Astrocyte (in vitro differentiated cells and primary cell): ENCODE measurements around the gene PLCL1. TPM values are rescaled to one million over a fixed set of nuclear protein-coding genes. Genes with fewer than 3 reads are reported as not detected.

Experiments
- DNase-seq: peaks from one replicate; pipeline ENCODE4 v3.0.0-alpha.2; 2010; ENCODE audit warnings: low read depth
- FAIRE-seq: peaks from 2 replicates; lab custom pipeline; 2011; peaks lifted over from hg19 to GRCh38; lab: Jason Lieb, UNC
- H2AFZ ChIP-seq: 2 replicates; pipeline ENCODE4 v1.6.0; 2012; ENCODE audit warnings: low read depth, low read length, inconsistent platforms
- H3K27ac ChIP-seq: 2 replicates; pipeline ENCODE4 v1.5.1; 2011; ENCODE audit warnings: low read depth, low read length, inconsistent platforms
- H3K27me3 ChIP-seq: 2 replicates; pipeline ENCODE4 v1.6.0; 2011; ENCODE audit warnings: low read length, inconsistent platforms; ENCODE audit not compliant: insufficient read depth
- H3K36me3 ChIP-seq: 2 replicates; pipeline ENCODE4 v1.5.1; 2011; ENCODE audit warnings: low read length, inconsistent platforms; ENCODE audit not compliant: insufficient read depth
- H3K4me1 ChIP-seq: 2 replicates; pipeline ENCODE4 v1.5.1; 2011; ENCODE audit warnings: low read length, inconsistent platforms; ENCODE audit not compliant: insufficient read depth
- H3K4me2 ChIP-seq: 2 replicates; pipeline ENCODE4 v1.6.0; 2012; ENCODE audit warnings: low read length, inconsistent platforms
- H3K4me3 ChIP-seq: 2 replicates; pipeline ENCODE4 v1.5.1; 2011; ENCODE audit warnings: low read depth, mild to moderate bottlenecking, low read length, inconsistent platforms; ENCODE audit not compliant: insufficient read depth
- H3K79me2 ChIP-seq: 2 replicates; pipeline ENCODE4 v1.6.0; 2012; ENCODE audit warnings: mild to moderate bottlenecking, low read length, inconsistent platforms; ENCODE audit not compliant: insufficient read depth
- H3K9ac ChIP-seq: 2 replicates; pipeline ENCODE4 v1.6.0; 2012; ENCODE audit warnings: mild to moderate bottlenecking, low read length, inconsistent platforms
- H3K9me3 ChIP-seq: 2 replicates; pipeline ENCODE4 v1.5.1; 2012; ENCODE audit warnings: low read depth, mild to moderate bottlenecking, low read length, inconsistent platforms; ENCODE audit not compliant: insufficient read depth
- H4K20me1 ChIP-seq: 2 replicates; pipeline ENCODE4 v1.6.0; 2012; ENCODE audit warnings: low read length, inconsistent platforms; ENCODE audit not compliant: insufficient read depth
- H3K27ac Mint-ChIP-seq: one replicate; pipeline ENCODE4 v1.8.0; 2021; ENCODE audit warnings: mild to moderate bottlenecking, mixed read lengths; ENCODE audit not compliant: unreplicated experiment
- H3K27me3 Mint-ChIP-seq: one replicate; pipeline ENCODE4 v1.8.0; 2021; ENCODE audit warnings: low read depth, mixed read lengths; ENCODE audit not compliant: unreplicated experiment
- H3K36me3 Mint-ChIP-seq: one replicate; pipeline ENCODE4 v1.8.0; 2021; ENCODE audit warnings: low read depth, mixed read lengths; ENCODE audit not compliant: unreplicated experiment
- H3K4me1 Mint-ChIP-seq: one replicate; pipeline ENCODE4 v1.8.0; 2021; ENCODE audit warnings: low read depth, mixed read lengths; ENCODE audit not compliant: unreplicated experiment
- H3K4me3 Mint-ChIP-seq: one replicate; pipeline ENCODE4 v1.8.0; 2021; ENCODE audit warnings: mild to moderate bottlenecking, moderate library complexity, mixed read lengths; ENCODE audit not compliant: unreplicated experiment
- H3K9me3 Mint-ChIP-seq: one replicate; pipeline ENCODE4 v1.8.0; 2021; ENCODE audit warnings: mild to moderate bottlenecking, mixed read lengths; ENCODE audit not compliant: unreplicated experiment
- EZH2 ChIP-seq: IDR thresholded peaks from 2 replicates; pipeline ENCODE4 v1.6.1; 2012; ENCODE audit warnings: mild to moderate bottlenecking, low read length, inconsistent platforms; ENCODE audit not compliant: insufficient read depth
- total RNA-seq: library from RNA; stranded (reverse); gene quantifications from 2 replicates; pipeline ENCODE4 v1.2.1, GENCODE V29; 2021
- TF ChIP-seq, protein P1 (sequence below): IDR thresholded peaks from 2 replicates; pipeline ENCODE4 v1.5.1; 2011; ENCODE audit warnings: low read depth, mild to moderate bottlenecking, inconsistent platforms, low read length, moderate library complexity; ENCODE audit not compliant: insufficient read depth

The PLCL1 gene
- total RNA-seq, 1 donor from 2014 or later = 0.84 TPM

DNA sequence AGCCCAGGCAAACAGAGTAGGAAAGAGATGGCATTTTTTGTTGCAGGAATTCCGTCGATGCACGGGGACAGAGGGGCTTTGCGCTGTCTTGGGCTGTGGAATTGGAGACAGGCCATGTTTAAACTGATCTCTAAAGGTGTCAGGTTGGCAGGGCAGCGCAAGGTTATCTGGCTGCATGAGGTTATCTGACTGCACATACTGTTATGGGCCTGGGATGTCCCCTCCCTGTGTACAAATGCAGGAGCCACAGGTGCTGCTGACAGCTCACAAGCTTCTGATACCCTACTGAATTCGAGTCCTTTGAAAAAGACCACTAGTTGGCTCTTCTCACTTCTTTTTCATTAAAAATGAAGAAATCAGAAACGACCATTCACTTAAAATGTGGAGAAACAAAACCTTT is 255.4 kb downstream of the PLCL1 start:
- H3K27me3 Mint-ChIP-seq = peaks cover 6% of the 10 kb centered on the region
- no peak overlapping the region for H3K4me3 Mint-ChIP-seq
- H3K9me3 ChIP-seq = no peaks in the 10 kb centered on the region
- no peak overlapping the region for H3K27ac ChIP-seq
- TF ChIP-seq, protein P1, sequence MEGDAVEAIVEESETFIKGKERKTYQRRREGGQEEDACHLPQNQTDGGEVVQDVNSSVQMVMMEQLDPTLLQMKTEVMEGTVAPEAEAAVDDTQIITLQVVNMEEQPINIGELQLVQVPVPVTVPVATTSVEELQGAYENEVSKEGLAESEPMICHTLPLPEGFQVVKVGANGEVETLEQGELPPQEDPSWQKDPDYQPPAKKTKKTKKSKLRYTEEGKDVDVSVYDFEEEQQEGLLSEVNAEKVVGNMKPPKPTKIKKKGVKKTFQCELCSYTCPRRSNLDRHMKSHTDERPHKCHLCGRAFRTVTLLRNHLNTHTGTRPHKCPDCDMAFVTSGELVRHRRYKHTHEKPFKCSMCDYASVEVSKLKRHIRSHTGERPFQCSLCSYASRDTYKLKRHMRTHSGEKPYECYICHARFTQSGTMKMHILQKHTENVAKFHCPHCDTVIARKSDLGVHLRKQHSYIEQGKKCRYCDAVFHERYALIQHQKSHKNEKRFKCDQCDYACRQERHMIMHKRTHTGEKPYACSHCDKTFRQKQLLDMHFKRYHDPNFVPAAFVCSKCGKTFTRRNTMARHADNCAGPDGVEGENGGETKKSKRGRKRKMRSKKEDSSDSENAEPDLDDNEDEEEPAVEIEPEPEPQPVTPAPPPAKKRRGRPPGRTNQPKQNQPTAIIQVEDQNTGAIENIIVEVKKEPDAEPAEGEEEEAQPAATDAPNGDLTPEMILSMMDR = no peak
- no peak for TF ChIP-seq EZH2
- H4K20me1 ChIP-seq = no peaks in the 10 kb centered on the region
- H3K4me1 ChIP-seq = no peaks in the 10 kb centered on the region
- H3K36me3 Mint-ChIP-seq = no peaks in the 10 kb centered on the region
- no peaks in the 10 kb centered on the region for H3K4me1 Mint-ChIP-seq
- H2AFZ ChIP-seq = no peak overlapping the region
- no peaks in the 10 kb centered on the region for H3K27me3 ChIP-seq
- H3K36me3 ChIP-seq = no peaks in the 10 kb centered on the region
- no peaks in the 10 kb centered on the region for H3K9me3 Mint-ChIP-seq
- DNase-seq (no peak), FAIRE-seq (no peak)
- H3K79me2 ChIP-seq = no peaks in the 10 kb centered on the region
- no peak overlapping the region for H3K27ac Mint-ChIP-seq
- H3K4me2 ChIP-seq = no peak overlapping the region
- H3K4me3 ChIP-seq = no peak overlapping the region
- H3K9ac ChIP-seq = no peak overlapping the region

DNA sequence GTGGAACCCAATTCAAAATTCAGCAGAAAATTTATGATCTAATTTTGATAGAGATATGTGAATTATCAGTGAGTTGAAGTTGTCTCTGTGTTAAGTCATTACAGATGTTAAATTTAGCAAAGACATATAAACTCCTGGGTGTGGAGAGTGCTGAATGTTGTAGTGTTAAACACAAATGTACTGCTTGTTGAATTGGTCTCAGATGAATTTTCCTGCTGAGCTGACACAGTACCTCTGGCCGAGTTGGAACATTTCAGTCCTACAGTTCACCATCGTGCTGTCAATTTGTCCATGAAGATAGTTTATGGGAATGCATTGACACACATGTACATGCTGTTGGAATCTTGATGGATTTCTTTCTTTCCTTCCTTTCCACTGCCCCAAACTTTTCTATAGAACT is 255.9 kb downstream of the PLCL1 start:
- no peak overlapping the region for H3K4me2 ChIP-seq
- no peaks in the 10 kb centered on the region for H3K4me1 Mint-ChIP-seq
- H3K27ac Mint-ChIP-seq = no peak overlapping the region
- no peaks in the 10 kb centered on the region for H3K9me3 ChIP-seq
- H3K27me3 Mint-ChIP-seq = peaks cover 6% of the 10 kb centered on the region
- no peaks in the 10 kb centered on the region for H3K36me3 ChIP-seq
- no peak overlapping the region for H3K9ac ChIP-seq
- no peak overlapping the region for H3K4me3 ChIP-seq
- TF ChIP-seq, protein P1 = no peak
- no peak for TF ChIP-seq EZH2
- H4K20me1 ChIP-seq = no peaks in the 10 kb centered on the region
- FAIRE-seq = no peak
- DNase-seq = no peak
- no peaks in the 10 kb centered on the region for H3K36me3 Mint-ChIP-seq
- no peak overlapping the region for H3K27ac ChIP-seq
- H3K79me2 ChIP-seq = no peaks in the 10 kb centered on the region
- no peaks in the 10 kb centered on the region for H3K27me3 ChIP-seq
- no peak overlapping the region for H2AFZ ChIP-seq
- H3K9me3 Mint-ChIP-seq = no peaks in the 10 kb centered on the region
- no peak overlapping the region for H3K4me3 Mint-ChIP-seq
- H3K4me1 ChIP-seq = no peaks in the 10 kb centered on the region

DNA sequence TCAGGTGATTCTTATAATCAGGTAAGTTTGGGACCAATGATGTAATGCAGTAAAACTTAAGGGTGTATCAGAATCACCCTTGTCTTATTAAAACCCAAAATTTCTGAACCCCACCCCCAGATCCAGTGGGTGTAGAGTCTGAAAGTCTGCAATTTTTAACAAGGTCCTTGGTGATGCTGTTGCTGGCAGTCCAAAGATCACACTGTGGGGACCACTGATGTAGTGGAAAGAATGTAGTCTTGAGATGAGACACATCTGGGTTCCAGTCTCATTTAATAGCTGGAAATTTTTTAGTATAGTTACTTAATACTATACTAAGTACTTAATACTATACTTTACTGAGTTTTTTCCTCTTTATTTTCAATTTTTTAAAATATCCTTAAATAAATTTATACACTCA is 258.4 kb downstream of the PLCL1 start:
- Mint-ChIP-seq H3K4me3 (no peak overlapping the region), H3K4me1 (no peaks in the 10 kb centered on the region), H3K27ac (no peak overlapping the region), H3K36me3 (no peaks in the 10 kb centered on the region), H3K9me3 (no peaks in the 10 kb centered on the region), H3K27me3 (peaks cover 6% of the 10 kb centered on the region)
- no peaks in the 10 kb centered on the region for H3K4me1 ChIP-seq
- H3K4me3 ChIP-seq = no peak overlapping the region
- H2AFZ ChIP-seq = no peak overlapping the region
- H4K20me1 ChIP-seq = no peaks in the 10 kb centered on the region
- no peak overlapping the region for H3K27ac ChIP-seq
- DNase-seq (no peak), FAIRE-seq (no peak)
- H3K9ac ChIP-seq = no peak overlapping the region
- H3K36me3 ChIP-seq = no peaks in the 10 kb centered on the region
- no peak overlapping the region for H3K4me2 ChIP-seq
- no peak for TF ChIP-seq EZH2
- TF ChIP-seq, protein P1 = no peak
- no peaks in the 10 kb centered on the region for H3K27me3 ChIP-seq
- H3K9me3 ChIP-seq = no peaks in the 10 kb centered on the region
- H3K79me2 ChIP-seq = no peaks in the 10 kb centered on the region
